Activated T-helper 17 cell treated with anti-CD3 and anti-CD28 coated beads, Interleukin-2, amount 50 U/mL, for 72 hours (primary cell): ENCODE results near the gene MACROD1. TPM values are rescaled to one million over a fixed set of nuclear protein-coding genes. Genes with fewer than 3 reads are reported as not detected.

Experiments used
- ATAC-seq: fragments of 150-1000 bp; cut with Tn5 transposase; replicated peaks from 2 replicates; pipeline ENCODE4 v1.10.0; 2021; ENCODE audit warnings: mild to moderate bottlenecking, moderate library complexity
- H3K27ac Mint-ChIP-seq: one replicate; pipeline ENCODE4 v1.8.0; 2022; ENCODE audit warnings: mixed read lengths
- H3K27me3 Mint-ChIP-seq: one replicate; pipeline ENCODE4 v1.8.0; 2022; ENCODE audit warnings: mixed read lengths
- H3K36me3 Mint-ChIP-seq: one replicate; pipeline ENCODE4 v1.8.0; 2022; ENCODE audit warnings: low read depth, mild to moderate bottlenecking, mixed read lengths
- H3K4me1 Mint-ChIP-seq: one replicate; pipeline ENCODE4 v1.8.0; 2022; ENCODE audit warnings: mixed read lengths
- H3K4me3 Mint-ChIP-seq: one replicate; pipeline ENCODE4 v1.8.0; 2022; ENCODE audit warnings: mild to moderate bottlenecking, mixed read lengths
- H3K9me3 Mint-ChIP-seq: one replicate; pipeline ENCODE4 v1.8.0; 2022; ENCODE audit warnings: mixed read lengths
- total RNA-seq, 2 donors: library from RNA; stranded (reverse); gene quantifications; one replicate each; pipeline ENCODE4 v1.2.3, GENCODE V29; 2022

MACROD1 gene
- total RNA-seq, 2 donors from 2014 or later: 5.4 to 9.6 TPM

GRCh38 chr11:64132982-64133705, 32.8 kb downstream of the MACROD1 start:
- Mint-ChIP-seq H3K9me3 (no peaks in the 10 kb centered on the region), H3K4me1 (no peaks in the 10 kb centered on the region), H3K36me3 (no peaks in the 10 kb centered on the region), H3K4me3 (no peak overlapping the region), H3K27me3 (no peaks in the 10 kb centered on the region), H3K27ac (no peak overlapping the region)
- ATAC-seq: no peak

GRCh38 chr11:64132191-64132771, 33.6 kb downstream of the MACROD1 start:
- Mint-ChIP-seq H3K27me3 (no peaks in the 10 kb centered on the region), H3K4me1 (no peaks in the 10 kb centered on the region), H3K36me3 (no peaks in the 10 kb centered on the region), H3K4me3 (no peak overlapping the region), H3K9me3 (no peaks in the 10 kb centered on the region), H3K27ac (no peak overlapping the region)
- ATAC-seq: no peak

- Mint-ChIP-seq H3K9me3 (no peaks in the 10 kb centered on the region), H3K27me3 (no peaks in the 10 kb centered on the region), H3K36me3 (no peaks in the 10 kb centered on the region), H3K4me1 (no peaks in the 10 kb centered on the region), H3K4me3 (no peak overlapping the region), H3K27ac (no peak overlapping the region)
- ATAC-seq: no peak
These were observed 34.2 kb downstream of the MACROD1 start for GRCh38 chr11:64131683-64132190.

GRCh38 chr11:64130618-64131017, 35.3 kb downstream of the MACROD1 start:
- H3K27ac Mint-ChIP-seq: no peak overlapping the region
- no peak for ATAC-seq
- no peaks in the 10 kb centered on the region for H3K36me3 Mint-ChIP-seq
- no peaks in the 10 kb centered on the region for H3K9me3 Mint-ChIP-seq
- no peaks in the 10 kb centered on the region for H3K4me1 Mint-ChIP-seq
- H3K4me3 Mint-ChIP-seq: no peak overlapping the region
- no peaks in the 10 kb centered on the region for H3K27me3 Mint-ChIP-seq

GRCh38 chr11:64129403-64129802, 36.5 kb downstream of the MACROD1 start:
- no peak overlapping the region for H3K4me3 Mint-ChIP-seq
- H3K36me3 Mint-ChIP-seq: no peaks in the 10 kb centered on the region
- no peaks in the 10 kb centered on the region for H3K4me1 Mint-ChIP-seq
- H3K27me3 Mint-ChIP-seq: no peaks in the 10 kb centered on the region
- ATAC-seq: no peak
- no peak overlapping the region for H3K27ac Mint-ChIP-seq
- no peaks in the 10 kb centered on the region for H3K9me3 Mint-ChIP-seq

- no peaks in the 10 kb centered on the region for H3K27me3 Mint-ChIP-seq
These were observed 37.5 kb downstream of the MACROD1 start for GRCh38 chr11:64128255-64129006.

GRCh38 chr11:64127267-64128072, 38.4 kb downstream of the MACROD1 start:
- Mint-ChIP-seq H3K4me3 (no peak overlapping the region), H3K9me3 (no peaks in the 10 kb centered on the region), H3K4me1 (no peaks in the 10 kb centered on the region), H3K36me3 (no peaks in the 10 kb centered on the region), H3K27ac (no peak overlapping the region), H3K27me3 (no peaks in the 10 kb centered on the region)
- no peak for ATAC-seq

More at GRCh38 chr11:64128255-64129006, 37.5 kb downstream of the MACROD1 start:
- H3K27ac Mint-ChIP-seq: no peak overlapping the region
- no peaks in the 10 kb centered on the region for H3K4me1 Mint-ChIP-seq
- no peak for ATAC-seq
- no peaks in the 10 kb centered on the region for H3K36me3 Mint-ChIP-seq
- no peak overlapping the region for H3K4me3 Mint-ChIP-seq
- no peaks in the 10 kb centered on the region for H3K9me3 Mint-ChIP-seq

- ATAC-seq: no peak
- H3K27ac Mint-ChIP-seq: no peak overlapping the region
- H3K27me3 Mint-ChIP-seq: no peaks in the 10 kb centered on the region
- H3K4me3 Mint-ChIP-seq: no peak overlapping the region
- no peaks in the 10 kb centered on the region for H3K4me1 Mint-ChIP-seq
- no peaks in the 10 kb centered on the region for H3K36me3 Mint-ChIP-seq
- no peaks in the 10 kb centered on the region for H3K9me3 Mint-ChIP-seq
These were observed 39.1 kb downstream of the MACROD1 start for GRCh38 chr11:64126796-64127195.

- no peaks in the 10 kb centered on the region for H3K4me1 Mint-ChIP-seq
- no peak overlapping the region for H3K4me3 Mint-ChIP-seq
- H3K27me3 Mint-ChIP-seq: no peaks in the 10 kb centered on the region
These were observed 39.5 kb downstream of the MACROD1 start for GRCh38 chr11:64126371-64126770.

GRCh38 chr11:64125676-64126075, 40.2 kb downstream of the MACROD1 start:
- no peak overlapping the region for H3K4me3 Mint-ChIP-seq
- H3K27ac Mint-ChIP-seq: no peak overlapping the region
- H3K36me3 Mint-ChIP-seq: no peaks in the 10 kb centered on the region
- no peaks in the 10 kb centered on the region for H3K4me1 Mint-ChIP-seq
- H3K9me3 Mint-ChIP-seq: no peaks in the 10 kb centered on the region
- H3K27me3 Mint-ChIP-seq: no peaks in the 10 kb centered on the region
- no peak for ATAC-seq

More at GRCh38 chr11:64126371-64126770, 39.5 kb downstream of the MACROD1 start:
- ATAC-seq: no peak
- Mint-ChIP-seq H3K9me3 (no peaks in the 10 kb centered on the region), H3K36me3 (no peaks in the 10 kb centered on the region), H3K27ac (no peak overlapping the region)

- Mint-ChIP-seq H3K9me3 (no peaks in the 10 kb centered on the region), H3K36me3 (no peaks in the 10 kb centered on the region), H3K27ac (no peak overlapping the region), H3K4me1 (no peaks in the 10 kb centered on the region), H3K4me3 (no peak overlapping the region), H3K27me3 (no peaks in the 10 kb centered on the region)
- ATAC-seq: no peak
These were observed 41.8 kb downstream of the MACROD1 start for GRCh38 chr11:64124147-64124546.

- H3K4me1 Mint-ChIP-seq: no peaks in the 10 kb centered on the region
- ATAC-seq: no peak
- H3K9me3 Mint-ChIP-seq: no peaks in the 10 kb centered on the region
- H3K27me3 Mint-ChIP-seq: no peaks in the 10 kb centered on the region
- H3K36me3 Mint-ChIP-seq: no peaks in the 10 kb centered on the region
- H3K4me3 Mint-ChIP-seq: no peak overlapping the region
- H3K27ac Mint-ChIP-seq: no peak overlapping the region
These were observed 42.2 kb downstream of the MACROD1 start for GRCh38 chr11:64123679-64124078.

- ATAC-seq: no peak
- no peak overlapping the region for H3K27ac Mint-ChIP-seq
- H3K36me3 Mint-ChIP-seq: no peaks in the 10 kb centered on the region
- H3K4me1 Mint-ChIP-seq: no peaks in the 10 kb centered on the region
- H3K4me3 Mint-ChIP-seq: no peak overlapping the region
- no peaks in the 10 kb centered on the region for H3K9me3 Mint-ChIP-seq
- H3K27me3 Mint-ChIP-seq: no peaks in the 10 kb centered on the region
These were observed 43.2 kb downstream of the MACROD1 start for GRCh38 chr11:64122411-64123410.
